H1 (cell line): ENCODE measurements around the gene DNAH8. TPM values are rescaled to one million over a fixed set of nuclear protein-coding genes. Genes with fewer than 3 reads are reported as not detected.

Experiments
- CTCF ChIA-PET: fragments of 300-600 bp; sonication (Branson Sonifier 250); formaldehyde crosslinking; loops from one replicate; lab custom pipeline; 2021; ENCODE audit not compliant: partially characterized antibody; lab: Charles Lee
- POLR2A ChIA-PET: fragments of 300-600 bp; sonication (Branson Sonifier 250); formaldehyde crosslinking; loops from one replicate; lab custom pipeline; 2021; ENCODE audit warnings: inconsistent platforms; ENCODE audit not compliant: partially characterized antibody; lab: Charles Lee
- DNase-seq, 2 experiments: peaks; one replicate each; pipeline versions ENCODE4 v3.0.0 to v3.0.0-alpha.2; 2010 to 2022; ENCODE audit warnings: low spot score in 2 of 2, low read depth in 1 of 2, mixed read lengths in 1 of 2
- FAIRE-seq: peaks from 2 replicates; lab custom pipeline; 2011; peaks lifted over from hg19 to GRCh38; lab: Jason Lieb, UNC
- H2AFZ ChIP-seq: 2 replicates; pipeline ENCODE4 v1.8.1; 2012; ENCODE audit warnings: low read length, inconsistent platforms
- H2AK5ac ChIP-seq: 2 replicates; pipeline ENCODE4 v1.6.1; 2013; ENCODE audit warnings: low read depth, low read length
- H2BK120ac ChIP-seq: replicated peaks from 2 replicates; pipeline ENCODE3; 2013; ENCODE audit warnings: low read depth, low read length, inconsistent platforms
- H2BK12ac ChIP-seq: 2 replicates; pipeline ENCODE4 v1.6.1; 2013; ENCODE audit warnings: low read depth, low read length
- H2BK15ac ChIP-seq: 2 replicates; pipeline ENCODE4 v1.6.1; 2013; ENCODE audit warnings: low read length
- H2BK20ac ChIP-seq: 2 replicates; pipeline ENCODE4 v1.6.1; 2013; ENCODE audit warnings: low read length
- H2BK5ac ChIP-seq: 2 replicates; pipeline ENCODE4 v1.6.1; 2013; ENCODE audit warnings: low read depth, low read length
- H3K14ac ChIP-seq: 2 replicates; pipeline ENCODE4 v1.6.1; 2013; ENCODE audit warnings: inconsistent platforms; ENCODE audit not compliant: insufficient read length
- H3K18ac ChIP-seq: 2 replicates; pipeline ENCODE4 v1.6.1; 2013; ENCODE audit warnings: low read length; ENCODE audit errors: extremely low read depth
- H3K23ac ChIP-seq: 2 replicates; pipeline ENCODE4 v1.6.1; 2013; ENCODE audit warnings: inconsistent platforms; ENCODE audit not compliant: insufficient read length
- H3K23me2 ChIP-seq: 2 replicates; pipeline ENCODE4 v1.6.1; 2013; ENCODE audit warnings: low read depth, low read length
- H3K27ac ChIP-seq: 2 replicates; pipeline ENCODE4 v1.6.1; 2011; ENCODE audit warnings: low read depth, low read length, inconsistent platforms
- H3K27me3 ChIP-seq, 4 experiments: replicated peaks in 1 of 4; 1 replicate in 1 of 4; 2 replicates in 3 of 4; pipeline versions ENCODE4 v1.6.1 to v1.8.1; 2011 to 2013; ENCODE audit warnings: low read length in 3 of 4, mild to moderate bottlenecking in 3 of 4, inconsistent platforms in 2 of 4, mixed read lengths in 2 of 4, moderate library complexity in 1 of 4; ENCODE audit not compliant: control insufficient read depth in 3 of 4, insufficient read depth in 3 of 4; ENCODE audit errors: extremely low read depth in 1 of 4
- H3K36me3 ChIP-seq, 4 experiments: 2 replicates each; pipeline versions ENCODE4 v1.6.1 to v1.8.1; 2011 to 2013; ENCODE audit warnings: mild to moderate bottlenecking in 4 of 4, low read length in 3 of 4, moderate library complexity in 2 of 4, control low read depth in 1 of 4, inconsistent platforms in 1 of 4; ENCODE audit not compliant: insufficient read depth in 4 of 4, control insufficient read depth in 2 of 4
- H3K4ac ChIP-seq: replicated peaks from 2 replicates; pipeline ENCODE3; 2013; ENCODE audit warnings: low read length, low read depth, mixed read lengths, inconsistent platforms; ENCODE audit not compliant: insufficient read length
- H3K4me1 ChIP-seq, 4 experiments: replicated peaks in 1 of 4; 1 replicate in 1 of 4; 2 replicates in 3 of 4; pipeline versions ENCODE4 v1.6.1 to v1.8.1; 2011 to 2013; ENCODE audit warnings: low read length in 3 of 4, inconsistent platforms in 2 of 4, mixed read lengths in 1 of 4; ENCODE audit not compliant: insufficient read depth in 4 of 4, control insufficient read depth in 3 of 4
- H3K4me2 ChIP-seq, 2 experiments: 2 replicates each; pipeline versions ENCODE4 v1.6.1 to v1.8.1; 2011 to 2013; ENCODE audit warnings: low read depth in 2 of 2, low read length in 2 of 2, control low read depth in 1 of 2, inconsistent platforms in 1 of 2, mild to moderate bottlenecking in 1 of 2; ENCODE audit not compliant: insufficient read depth in 1 of 2
- H3K4me3 ChIP-seq, 4 experiments: fragments of 200-600, 300-600 bp in 1 of 4; sonication (generic), shearing (Covaris generic), sonication (Bioruptor Twin) in 1 of 4; 2 replicates each; pipeline versions ENCODE4 v1.5.1 to v1.8.1; 2011 to 2016; ENCODE audit warnings: low read length in 4 of 4, low read depth in 3 of 4, control low read depth in 2 of 4, inconsistent platforms in 2 of 4, mild to moderate bottlenecking in 2 of 4, mixed read lengths in 1 of 4, moderate library complexity in 1 of 4; ENCODE audit not compliant: insufficient read depth in 2 of 4; ENCODE audit errors: extremely low read depth in 1 of 4
- H3K56ac ChIP-seq: replicated peaks from 2 replicates; pipeline ENCODE3; 2013; ENCODE audit warnings: low read depth, mild to moderate bottlenecking, mixed read lengths, low read length, inconsistent platforms; ENCODE audit not compliant: insufficient read length
- H3K79me1 ChIP-seq: 2 replicates; pipeline ENCODE4 v1.6.1; 2013; ENCODE audit warnings: low read depth, low read length, control low read depth
- H3K79me2 ChIP-seq, 2 experiments: 2 replicates each; pipeline versions ENCODE4 v1.6.1 to v1.8.1; 2012 to 2013; ENCODE audit warnings: low read length in 2 of 2, mild to moderate bottlenecking in 2 of 2, inconsistent platforms in 1 of 2; ENCODE audit not compliant: insufficient read depth in 2 of 2, control insufficient read depth in 1 of 2
- H3K9ac ChIP-seq, 4 experiments: replicated peaks in 1 of 4; 1 replicate in 1 of 4; 2 replicates in 3 of 4; pipeline versions ENCODE4 v1.6.1 to v1.8.1; 2011 to 2013; ENCODE audit warnings: low read depth in 3 of 4, low read length in 3 of 4, control low read depth in 2 of 4, mild to moderate bottlenecking in 2 of 4, moderate library complexity in 2 of 4, inconsistent platforms in 1 of 4; ENCODE audit errors: extremely low read depth in 1 of 4
- H3K9me3 ChIP-seq, 2 experiments: 2 replicates each; pipeline versions ENCODE4 v1.6.1 to v1.8.1; 2012 to 2013; ENCODE audit warnings: mild to moderate bottlenecking in 2 of 2, moderate library complexity in 2 of 2, control low read depth in 1 of 2, inconsistent platforms in 1 of 2, low read depth in 1 of 2, low read length in 1 of 2, mixed read lengths in 1 of 2; ENCODE audit not compliant: insufficient read depth in 2 of 2
- H4K20me1 ChIP-seq, 2 experiments: replicated peaks in 1 of 2; 2 replicates each; pipeline versions ENCODE3 to v1.8.1; 2011 to 2013; ENCODE audit warnings: inconsistent platforms in 2 of 2, low read length in 2 of 2, mild to moderate bottlenecking in 1 of 2; ENCODE audit not compliant: insufficient read depth in 2 of 2, control insufficient read depth in 1 of 2
- H4K5ac ChIP-seq: 2 replicates; pipeline ENCODE4 v1.6.1; 2013; ENCODE audit warnings: low read length, low read depth, mixed read lengths, inconsistent platforms; ENCODE audit not compliant: insufficient read length
- H4K8ac ChIP-seq: 2 replicates; pipeline ENCODE4 v1.8.0; 2013; ENCODE audit warnings: mild to moderate bottlenecking, moderate library complexity, low read length, inconsistent platforms; ENCODE audit not compliant: insufficient read depth; ENCODE audit errors: extremely low read depth
- H4K91ac ChIP-seq: replicated peaks from 2 replicates; pipeline ENCODE3; 2013; ENCODE audit warnings: low read length, mixed read lengths, inconsistent platforms; ENCODE audit not compliant: insufficient read length
- ASH2L ChIP-seq: fragments of 200-600, 300-600 bp; sonication (generic); IDR thresholded peaks from one replicate; pipeline ENCODE4 v1.7.1; 2017; ENCODE audit warnings: low read length
- CBX8 ChIP-seq: fragments of 300-800, 300-1000 bp; sonication (generic); IDR thresholded peaks from 2 replicates; pipeline ENCODE4 v1.7.1; 2016; ENCODE audit warnings: low read depth, low read length, borderline replicate concordance
- EGR1 ChIP-seq: IDR thresholded peaks from 2 replicates; pipeline ENCODE4 v1.6.1; 2011; ENCODE audit warnings: low read depth, low read length, borderline replicate concordance
- HDAC6 ChIP-seq: IDR thresholded peaks from one replicate; pipeline ENCODE4 v1.7.1; 2012; ENCODE audit warnings: low read depth, mild to moderate bottlenecking, inconsistent platforms, low read length, moderate library complexity
- JUN ChIP-seq: IDR thresholded peaks from 2 replicates; pipeline ENCODE4 v1.6.1; 2011; ENCODE audit warnings: low read depth, mild to moderate bottlenecking, improper control_type of control experiment, low read length
- NANOG ChIP-seq: IDR thresholded peaks from 2 replicates; pipeline ENCODE4 v1.6.1; 2011; ENCODE audit warnings: low read length, low read depth, mild to moderate bottlenecking, inconsistent platforms; ENCODE audit not compliant: insufficient read depth, poor library complexity, severe bottlenecking
- SP4 ChIP-seq: IDR thresholded peaks from 2 replicates; pipeline ENCODE4 v1.6.1; 2012; ENCODE audit warnings: low read length, inconsistent platforms
- WGBS, 2 experiments: shearing (Covaris generic) in 1 of 2; methylation state at CpG; one replicate each; pipeline versions ENCODE4 v1.1.6 to v1.1.7; 2013 to 2015; ENCODE audit warnings: low lambda C conversion rate in 2 of 2, mixed read lengths in 2 of 2, inconsistent platforms in 1 of 2, low coverage in 1 of 2, missing lambda C conversion rate in 1 of 2; ENCODE audit not compliant: insufficient replicate concordance in 2 of 2, insufficient coverage in 1 of 2, insufficient read length in 1 of 2; ENCODE audit errors: extremely low coverage in 1 of 2, missing lambda C conversion rate in 1 of 2; 5-methylcytosine and 5-hydroxymethylcytosine counted together
- polyA plus RNA-seq, 7 experiments: library from polyadenylated mRNA; depleted of rRNA in 3 of 7; stranded (reverse) in 5 of 7; unstranded in 2 of 7; fragments of >200 nt in 5 of 7; fragments of 200-250 nt in 2 of 7; gene quantifications; 1 replicate in 5 of 7; 2 replicates in 1 of 7; 4 replicates in 1 of 7; pipeline versions ENCODE4 v1.2.1 to v1.2.3, GENCODE V29; 2011 to 2013; ENCODE audit warnings: missing spikeins in 2 of 7, mixed read lengths in 2 of 7
- total RNA-seq: library from RNA; stranded (reverse); fragmentation: NEBNext Ultra II Directional; extraction: Animal tissue kit (Norgen Biotek cat#: 25700); gene quantifications from 2 replicates; pipeline ENCODE4 v1.2.1, GENCODE V29; 2021
- TF ChIP-seq, protein P1 (sequence below): IDR thresholded peaks from 2 replicates; pipeline ENCODE4 v1.6.1; 2012; ENCODE audit warnings: inconsistent platforms

DNAH8 gene
- total and polyA plus RNA-seq, 2 of the 8 experiments (the other 6 are each of a cell fraction or from before 2014, with no cell fraction given): under 0.01 TPM; not detected in 1

DNA sequence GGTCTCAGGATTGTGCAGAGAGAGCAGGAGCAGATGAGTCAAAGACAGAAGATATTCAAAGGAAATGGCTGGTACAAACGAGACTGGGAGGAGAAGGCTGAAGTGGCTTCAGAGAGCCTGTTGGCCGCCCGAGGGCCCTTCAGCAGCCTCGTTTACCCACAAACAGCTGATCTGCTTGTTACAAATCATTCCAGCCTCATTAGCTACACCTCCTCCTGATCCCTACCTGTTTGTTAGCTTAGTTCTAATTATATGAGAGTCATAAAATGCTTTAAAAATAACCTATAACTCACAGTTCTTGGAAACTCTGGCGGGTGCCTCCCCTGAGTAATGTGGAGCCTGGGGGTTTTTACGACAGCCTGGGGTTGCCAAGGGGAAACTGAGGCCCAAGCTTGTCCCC is 346.1 kb downstream of the DNAH8 start:
- H3K27me3 ChIP-seq: no peaks in the 10 kb centered on the region
- CTCF ChIA-PET: interaction anchor here (0.6 to 5.1 kb wide), 21 partner anchors 11 to 1949 kb away, joined by 3 to 28 read pairs (median 5); partner anchors contain the start of gene GLP1R
- FAIRE-seq: no peak

More for the DNA sequence above, 346.1 kb downstream of the DNAH8 start:
- H4K20me1 ChIP-seq: peaks cover 0 to 2% of the 10 kb centered on the region in 2 experiments
- no peak overlapping the region for H3K56ac ChIP-seq
- H3K14ac ChIP-seq: no peak overlapping the region
- no peak overlapping the region for H2BK5ac ChIP-seq
- POLR2A ChIA-PET: interaction anchor here (1.6 kb wide), 1 partner anchor 13 kb away, joined by 5 read pairs; no protein-coding TSS in a partner anchor
- H3K18ac ChIP-seq: no peak overlapping the region
- no peak overlapping the region; the same call in 1 of the 2 replicates for H4K8ac ChIP-seq
- no peak overlapping the region for H2BK12ac ChIP-seq
- no peak overlapping the region for H3K9ac ChIP-seq
- H3K27ac ChIP-seq: no peak overlapping the region
- no peak overlapping the region for H3K4me2 ChIP-seq
- DNase-seq: no peak
- no peaks in the 10 kb centered on the region for H3K9me3 ChIP-seq
- no peak overlapping the region for H4K91ac ChIP-seq
- no peak overlapping the region for H4K5ac ChIP-seq
- no peaks in the 10 kb centered on the region for H3K4me1 ChIP-seq
- no peak overlapping the region for H2AFZ ChIP-seq
- no peak overlapping the region for H3K4ac ChIP-seq
- H2BK15ac ChIP-seq: no peak overlapping the region
- no peak overlapping the region for H2AK5ac ChIP-seq
- H2BK120ac ChIP-seq: no peak overlapping the region
- peaks cover 0 to 3% (median 2%) of the 10 kb centered on the region in 4 experiments; a peak in 2 of 8 replicates for H3K36me3 ChIP-seq
- no peak overlapping the region for H3K23ac ChIP-seq
- H3K4me3 ChIP-seq: no peak overlapping the region
- H3K79me1 ChIP-seq: no peaks in the 10 kb centered on the region
- no peak overlapping the region for H2BK20ac ChIP-seq
- H3K79me2 ChIP-seq: no peaks in the 10 kb centered on the region
- H3K23me2 ChIP-seq: no peaks in the 10 kb centered on the region; the same call in 1 of the 2 replicates
- 87% methylated on average over 6 of the region's 6 CpGs; no CpG with 5 or more reads in 1 of the 2 experiments for WGBS, 2 experiments
- TF ChIP-seq HDAC6 (no peak), JUN (no peak), CBX8 (no peak), ASH2L (no peak), EGR1 (no peak), SP4 (no peak), NANOG (no peak)
- TF ChIP-seq, protein P1, sequence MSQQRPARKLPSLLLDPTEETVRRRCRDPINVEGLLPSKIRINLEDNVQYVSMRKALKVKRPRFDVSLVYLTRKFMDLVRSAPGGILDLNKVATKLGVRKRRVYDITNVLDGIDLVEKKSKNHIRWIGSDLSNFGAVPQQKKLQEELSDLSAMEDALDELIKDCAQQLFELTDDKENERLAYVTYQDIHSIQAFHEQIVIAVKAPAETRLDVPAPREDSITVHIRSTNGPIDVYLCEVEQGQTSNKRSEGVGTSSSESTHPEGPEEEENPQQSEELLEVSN: no peak
